Stimulated activated CD8-positive, alpha-beta memory T cell treated with anti-CD3 and anti-CD28 coated beads, Interleukin-7, amount 100 ng/mL, for 24 hours (primary cell): ENCODE measurements around the gene ULK4.
"Not testable (repeated sequence)": the region's sequence is repeated elsewhere in the genome, so short reads cannot be mapped to it uniquely, and the experiment has no call there.

Source experiments
- DNase-seq: peaks from one replicate; pipeline ENCODE4 v3.0.0-alpha.2; 2020; ENCODE audit warnings: low read depth

ULK4 gene

GRCh38 chr3:41579861-41580260 lies 382.0 kb downstream of the ULK4 start:
- no peak for DNase-seq

GRCh38 chr3:41578798-41579197 lies 383.1 kb downstream of the ULK4 start:
- no peak for DNase-seq

- DNase-seq, result no peak
Observed at GRCh38 chr3:41575724-41576123, 386.2 kb downstream of the ULK4 start.

- no peak for DNase-seq
Observed at GRCh38 chr3:41574900-41575299, 387.0 kb downstream of the ULK4 start.

GRCh38 chr3:41573591-41573990 lies 388.3 kb downstream of the ULK4 start:
- no peak for DNase-seq

GRCh38 chr3:41572092-41572491 lies 389.8 kb downstream of the ULK4 start:
- DNase-seq, result no peak

GRCh38 chr3:41569632-41570305 lies 392.1 kb downstream of the ULK4 start:
- DNase-seq, result no peak

GRCh38 chr3:41565948-41566514 lies 395.9 kb downstream of the ULK4 start:
- no peak for DNase-seq

- no peak for DNase-seq
Observed at GRCh38 chr3:41565003-41565402, 396.9 kb downstream of the ULK4 start.

- not testable (repeated sequence) for DNase-seq
Observed at GRCh38 chr3:41556245-41556644, 405.7 kb downstream of the ULK4 start.

- DNase-seq, result no peak
Observed at GRCh38 chr3:41532976-41533375, 428.9 kb downstream of the ULK4 start.

GRCh38 chr3:41526995-41527573 lies 434.8 kb downstream of the ULK4 start:
- DNase-seq, result no peak

- no peak for DNase-seq
Observed at GRCh38 chr3:41525303-41526064, 436.4 kb downstream of the ULK4 start.

GRCh38 chr3:41523897-41524296 lies 438.0 kb downstream of the ULK4 start:
- DNase-seq, result no peak

- DNase-seq, result no peak
Observed at GRCh38 chr3:41522612-41523011, 439.3 kb downstream of the ULK4 start.

- DNase-seq, result no peak
Observed at GRCh38 chr3:41521010-41521655, 440.8 kb downstream of the ULK4 start.

GRCh38 chr3:41519746-41520145 lies 442.2 kb downstream of the ULK4 start:
- no peak for DNase-seq

- no peak for DNase-seq
Observed at GRCh38 chr3:41518626-41519025, 443.3 kb downstream of the ULK4 start.

- no peak for DNase-seq
Observed at GRCh38 chr3:41508063-41508696, 453.7 kb downstream of the ULK4 start.

GRCh38 chr3:41507336-41508062 lies 454.4 kb downstream of the ULK4 start:
- DNase-seq, result no peak

- no peak for DNase-seq
Observed at GRCh38 chr3:41503998-41504623, 457.8 kb downstream of the ULK4 start.
